AG10803 (cell line): ENCODE measurements around the gene PPARA.

ENCODE experiments used
- DNase-seq: peaks from one replicate; pipeline ENCODE4 v3.0.0; 2010; ENCODE audit warnings: low read depth
- H3K4me3 ChIP-seq: 2 replicates; pipeline ENCODE4 v1.5.1; 2011; ENCODE audit warnings: mild to moderate bottlenecking, low read length, control low read depth
- CTCF ChIP-seq: conservative IDR thresholded peaks from 2 replicates; pipeline ENCODE4 v1.5.1; 2011; ENCODE audit warnings: mild to moderate bottlenecking, low read length, control low read depth, inconsistent platforms

Gene PPARA

GRCh38 chr22:46230262-46230901, 80.1 kb downstream of the PPARA start:
- no peak for DNase-seq
- TF ChIP-seq CTCF: no peak
- no peak overlapping the region for H3K4me3 ChIP-seq

GRCh38 chr22:46233231-46233630, 82.9 kb downstream of the PPARA start:
- DNase-seq: peak; percentile 41
- no peak for TF ChIP-seq CTCF
- H3K4me3 ChIP-seq: no peak overlapping the region

- TF ChIP-seq CTCF: no peak
- no peak for DNase-seq
- no peak overlapping the region for H3K4me3 ChIP-seq
Observed at GRCh38 chr22:46234969-46235368, 84.6 kb downstream of the PPARA start.

DNA sequence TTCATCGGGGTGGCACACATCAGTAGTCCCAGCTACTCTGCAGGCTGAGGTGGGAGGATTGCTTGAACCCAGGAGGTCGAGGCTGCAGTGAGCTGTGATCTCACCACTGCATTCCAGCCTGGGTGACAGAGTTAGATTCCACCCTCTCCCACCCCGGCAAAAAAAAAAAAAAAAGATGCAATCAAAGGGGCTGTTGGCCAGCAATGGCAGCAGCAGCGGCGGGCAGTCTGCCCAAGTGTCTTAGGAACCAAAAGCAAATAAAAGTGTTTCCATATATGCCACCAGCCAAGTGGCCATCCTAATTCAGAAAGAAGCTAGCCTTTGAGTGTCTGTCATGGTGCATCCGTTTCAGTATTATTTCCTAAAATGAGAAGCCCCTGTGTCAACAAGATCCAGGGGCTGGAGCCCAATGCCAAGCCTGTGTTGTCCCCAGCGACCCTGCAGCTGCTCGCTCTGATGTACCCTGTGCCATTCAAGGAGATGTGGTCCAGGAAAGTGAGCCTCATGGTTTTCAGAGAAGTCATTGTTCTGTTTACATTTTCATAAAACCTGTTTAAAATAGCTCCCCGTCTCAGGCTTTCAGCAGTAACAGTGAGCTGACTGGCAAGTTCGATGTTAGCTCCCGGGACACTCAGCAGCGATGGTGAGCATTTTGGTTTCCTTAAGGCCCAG, 87.3 kb downstream of the PPARA start:
- DNase-seq: no peak
- H3K4me3 ChIP-seq: no peak overlapping the region
- no peak for TF ChIP-seq CTCF

DNA sequence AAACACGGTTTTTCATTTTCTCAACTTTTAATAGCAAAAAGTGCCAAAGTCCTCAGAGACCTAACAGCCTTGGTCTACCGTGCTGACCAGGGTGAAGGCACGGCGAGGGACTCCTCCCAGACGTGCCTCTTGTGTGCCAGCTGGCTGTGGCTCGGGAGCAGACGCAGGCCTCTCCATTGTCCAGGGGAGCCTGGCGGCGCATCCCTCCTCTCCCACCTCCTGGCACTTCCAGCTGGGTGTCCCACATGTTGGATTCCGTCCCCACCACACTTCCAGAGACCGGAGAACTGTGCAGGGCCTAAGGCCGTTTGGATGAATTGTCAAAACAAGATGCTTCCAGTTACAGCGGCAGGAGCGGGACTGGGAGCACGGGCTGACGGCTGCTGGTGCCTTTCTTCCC, 88.2 kb downstream of the PPARA start:
- TF ChIP-seq CTCF: no peak
- no peak overlapping the region for H3K4me3 ChIP-seq
- no peak for DNase-seq

DNA sequence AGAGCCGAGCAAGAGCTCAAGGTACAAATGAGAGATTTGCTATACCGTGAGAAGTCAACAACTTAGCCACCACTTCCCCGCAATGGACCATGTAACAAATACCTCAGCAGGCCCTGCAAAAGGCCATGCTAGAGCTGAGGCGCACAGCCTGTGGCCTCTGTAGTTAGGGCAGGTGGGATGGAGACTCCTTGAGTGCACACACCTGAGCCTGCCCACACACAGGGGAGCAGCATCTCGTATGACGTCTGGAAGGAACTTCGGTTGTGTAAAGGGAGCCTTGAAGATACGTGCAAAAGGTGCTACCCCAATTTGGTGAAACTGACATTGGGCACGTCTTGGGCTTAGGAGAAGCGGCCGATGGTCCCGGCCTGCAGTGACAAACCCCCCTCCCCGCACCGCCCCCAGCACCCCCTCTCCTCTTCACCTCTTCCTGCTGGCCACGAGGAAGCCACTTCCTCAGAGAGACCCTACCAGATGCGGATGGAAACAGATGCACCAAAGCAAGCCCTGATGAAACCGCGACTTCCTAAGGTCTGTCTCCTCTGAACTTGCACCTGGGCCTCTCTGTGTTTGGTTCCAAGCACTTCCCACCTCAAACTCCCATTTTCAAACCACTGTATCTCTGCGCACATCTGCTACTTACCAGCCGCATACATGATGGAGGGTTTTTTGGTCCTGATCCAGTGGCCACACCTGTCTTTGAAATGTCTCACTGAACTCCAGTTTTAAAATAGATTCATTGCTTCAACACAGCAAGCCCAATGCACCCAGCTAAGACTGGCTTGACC, 89.1 kb downstream of the PPARA start:
- no peak for TF ChIP-seq CTCF
- no peak overlapping the region for H3K4me3 ChIP-seq
- no peak for DNase-seq
